ENCODE results near the gene PRDM16. TPM values are rescaled to one million over a fixed set of nuclear protein-coding genes. Genes with fewer than 3 reads are reported as not detected.
A peak's percentile ranks its signal among the peaks of the same experiment; 100 is the strongest.

Gene PRDM16
- total and polyA plus RNA-seq, 2 of the 13 experiments (the other 11 are each of a cell fraction or from before 2014, with no cell fraction given), result 0.15 to 0.81 TPM

DNA sequence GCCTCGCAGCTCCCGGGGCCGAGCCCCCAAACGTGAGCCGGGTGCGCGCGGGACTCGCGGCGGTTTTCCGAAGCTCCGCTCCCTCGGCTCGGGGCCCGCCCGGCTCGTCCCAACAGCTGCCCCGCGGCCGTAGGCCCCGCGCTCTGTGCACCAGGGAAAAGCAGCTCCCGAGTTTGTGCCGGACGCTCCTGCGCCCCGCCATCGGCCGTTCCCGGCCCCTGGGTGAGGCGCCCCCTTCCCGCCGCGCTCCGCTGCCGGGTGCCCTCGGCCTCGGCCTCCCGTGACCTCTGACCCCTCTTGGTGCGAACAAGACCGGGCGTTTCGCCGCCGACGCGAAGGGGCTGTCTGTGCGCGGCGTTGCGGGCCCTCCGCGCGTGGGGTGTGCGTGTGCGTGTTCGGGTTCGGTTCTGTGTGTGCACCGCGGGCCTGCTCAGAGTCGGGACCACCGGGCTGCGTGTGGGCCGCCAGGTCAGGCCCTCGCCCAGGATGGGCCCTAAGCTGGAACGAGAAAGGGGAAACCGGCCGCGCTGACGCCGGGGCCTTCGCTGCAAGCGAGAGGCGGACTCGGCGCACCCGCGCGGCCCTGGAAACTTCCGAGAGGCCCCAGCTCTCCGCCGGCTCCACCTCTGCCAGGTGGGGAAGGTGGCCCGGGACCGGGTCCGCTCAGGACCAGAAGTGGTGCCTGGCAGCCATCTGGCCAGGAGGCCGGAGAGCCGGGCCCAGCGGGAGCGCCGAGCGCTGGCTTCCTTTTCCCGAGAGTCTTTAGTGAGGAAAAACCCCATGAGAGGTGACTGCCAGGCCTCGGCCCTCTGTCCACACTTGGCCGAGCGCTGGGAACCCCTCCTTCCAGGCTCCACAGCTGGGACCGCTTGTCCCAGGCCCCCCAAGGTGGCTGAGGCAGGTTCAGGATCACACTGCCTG, 1.9 kb downstream of the PRDM16 start (continued):
- TF ChIP-seq NCOA1 (CRISPR knock-in tag; IDR thresholded peaks at IDR 0.05), result no peak
- 0 out of 2 replicates have a peak, but pooled peaks have one; percentile 64 for TF ChIP-seq TEAD2 (CRISPR knock-in tag; IDR thresholded peaks at IDR 0.05)
- no peak for TF ChIP-seq ZNF672 (CRISPR knock-in tag; IDR thresholded peaks at IDR 0.05)
- TF ChIP-seq, protein P1, sequence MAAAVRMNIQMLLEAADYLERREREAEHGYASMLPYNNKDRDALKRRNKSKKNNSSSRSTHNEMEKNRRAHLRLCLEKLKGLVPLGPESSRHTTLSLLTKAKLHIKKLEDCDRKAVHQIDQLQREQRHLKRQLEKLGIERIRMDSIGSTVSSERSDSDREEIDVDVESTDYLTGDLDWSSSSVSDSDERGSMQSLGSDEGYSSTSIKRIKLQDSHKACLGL (CRISPR knock-in tag; IDR thresholded peaks at IDR 0.05), result peak; percentile 50; the same call in 1 of the 2 replicates
- TF ChIP-seq RBM22 (optimal IDR thresholded peaks at IDR 0.05; ENCODE audit: low read length), result no peak
- no peak for TF ChIP-seq CEBPG (CRISPR knock-in tag; IDR thresholded peaks at IDR 0.05)
- no peak for TF ChIP-seq TBX3 (IDR thresholded peaks at IDR 0.05; ENCODE audit: borderline replicate concordance)
- 0 out of 2 replicates have a peak, but pooled peaks have one; percentile 20 for TF ChIP-seq ZNF142 (CRISPR knock-in tag; IDR thresholded peaks at IDR 0.05)
- 0 out of 2 replicates have a peak, but pooled peaks have one; percentile 17 for TF ChIP-seq CSRNP1 (CRISPR knock-in tag; IDR thresholded peaks at IDR 0.05)
- TF ChIP-seq ERF (CRISPR knock-in tag; IDR thresholded peaks at IDR 0.05), result peak; percentile 8; the same call in 1 of the 2 replicates
- TF ChIP-seq, protein P2, sequence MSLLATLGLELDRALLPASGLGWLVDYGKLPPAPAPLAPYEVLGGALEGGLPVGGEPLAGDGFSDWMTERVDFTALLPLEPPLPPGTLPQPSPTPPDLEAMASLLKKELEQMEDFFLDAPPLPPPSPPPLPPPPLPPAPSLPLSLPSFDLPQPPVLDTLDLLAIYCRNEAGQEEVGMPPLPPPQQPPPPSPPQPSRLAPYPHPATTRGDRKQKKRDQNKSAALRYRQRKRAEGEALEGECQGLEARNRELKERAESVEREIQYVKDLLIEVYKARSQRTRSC (CRISPR knock-in tag; IDR thresholded peaks at IDR 0.05; ENCODE audit: low read depth), result no peak
- TF ChIP-seq REXO4 (CRISPR knock-in tag; IDR thresholded peaks at IDR 0.05; ENCODE audit: borderline replicate concordance), result no peak
- 0 out of 2 replicates have a peak, but pooled peaks have one; percentile 35 for TF ChIP-seq ZNF564 (CRISPR knock-in tag; IDR thresholded peaks at IDR 0.05)
- peak; percentile 28 for TF ChIP-seq TAF15 (IDR thresholded peaks at IDR 0.05; ENCODE audit: low read depth, low read length, poor library complexity, severe bottlenecking)
- TF ChIP-seq, protein P3, sequence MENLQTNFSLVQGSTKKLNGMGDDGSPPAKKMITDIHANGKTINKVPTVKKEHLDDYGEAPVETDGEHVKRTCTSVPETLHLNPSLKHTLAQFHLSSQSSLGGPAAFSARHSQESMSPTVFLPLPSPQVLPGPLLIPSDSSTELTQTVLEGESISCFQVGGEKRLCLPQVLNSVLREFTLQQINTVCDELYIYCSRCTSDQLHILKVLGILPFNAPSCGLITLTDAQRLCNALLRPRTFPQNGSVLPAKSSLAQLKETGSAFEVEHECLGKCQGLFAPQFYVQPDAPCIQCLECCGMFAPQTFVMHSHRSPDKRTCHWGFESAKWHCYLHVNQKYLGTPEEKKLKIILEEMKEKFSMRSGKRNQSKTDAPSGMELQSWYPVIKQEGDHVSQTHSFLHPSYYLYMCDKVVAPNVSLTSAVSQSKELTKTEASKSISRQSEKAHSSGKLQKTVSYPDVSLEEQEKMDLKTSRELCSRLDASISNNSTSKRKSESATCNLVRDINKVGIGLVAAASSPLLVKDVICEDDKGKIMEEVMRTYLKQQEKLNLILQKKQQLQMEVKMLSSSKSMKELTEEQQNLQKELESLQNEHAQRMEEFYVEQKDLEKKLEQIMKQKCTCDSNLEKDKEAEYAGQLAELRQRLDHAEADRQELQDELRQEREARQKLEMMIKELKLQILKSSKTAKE (CRISPR knock-in tag; IDR thresholded peaks at IDR 0.05; ENCODE audit: borderline replicate concordance), result no peak; the same call in 1 of the 2 replicates
